GM18519 (cell line): ENCODE data around the gene FYN.

Source experiments
- ATAC-seq: cut with Tn5 transposase; IDR thresholded peaks from one replicate; pipeline ENCODE4 v1.9.1; 2021; ENCODE audit warnings: mild to moderate bottlenecking, moderate library complexity; ENCODE audit not compliant: unreplicated experiment, low FRiP score

The FYN gene

DNA sequence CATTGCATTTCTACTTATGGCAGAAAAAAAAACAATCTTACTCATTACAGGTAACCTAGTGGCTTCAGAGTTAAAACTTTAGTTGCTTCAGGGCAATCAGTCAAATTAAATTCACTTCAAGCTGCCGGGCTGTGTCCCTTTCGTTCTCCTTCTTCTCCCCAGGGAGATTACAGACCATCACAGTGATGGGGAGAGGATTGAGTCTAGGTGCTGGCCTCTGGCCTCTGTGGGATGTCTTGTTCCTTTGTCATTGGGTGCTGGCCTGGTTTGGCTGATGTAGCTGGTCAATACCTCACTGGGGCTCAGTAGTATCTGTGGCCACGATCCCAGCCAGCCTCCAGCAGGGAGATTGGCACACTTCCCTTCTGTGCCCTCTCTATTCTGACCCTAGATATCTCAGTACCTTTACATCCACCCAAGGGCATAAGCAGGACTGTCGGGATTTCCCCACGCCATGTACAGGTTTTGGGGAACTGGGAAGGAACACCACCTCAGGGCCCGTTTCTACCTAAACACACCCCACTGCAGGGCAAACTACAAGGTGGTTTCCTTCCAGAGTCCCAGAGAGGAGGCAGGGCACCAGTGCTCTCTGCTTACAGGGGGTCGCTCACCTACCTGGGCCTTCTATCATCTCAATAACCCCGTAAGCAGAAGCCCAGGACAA, 15.4 kb downstream of the FYN start:
- no peak for ATAC-seq

- ATAC-seq, result no peak
Measured at GRCh38 chr6:111855753-111856152, 17.5 kb downstream of the FYN start.

DNA sequence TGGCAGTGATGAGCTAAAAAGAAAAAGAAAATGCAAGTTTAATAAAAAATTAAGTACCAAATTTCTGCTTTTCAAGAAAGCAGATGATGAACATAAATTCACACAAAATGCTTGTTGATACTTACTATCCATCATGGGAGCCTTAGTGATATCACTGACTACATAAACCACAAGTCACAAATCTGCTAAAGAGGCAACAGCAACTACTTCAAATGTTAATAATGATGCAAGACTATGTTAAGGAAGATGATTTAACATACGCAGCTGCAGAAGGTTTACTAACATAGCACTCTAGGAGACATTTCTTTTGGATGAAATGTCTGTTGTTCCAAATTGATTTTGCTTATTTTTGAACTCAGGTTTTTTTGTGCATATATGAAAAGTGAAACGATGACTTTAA, 18.6 kb downstream of the FYN start:
- ATAC-seq, result no peak

GRCh38 chr6:111852725-111853124, 20.5 kb downstream of the FYN start:
- ATAC-seq, result no peak

DNA sequence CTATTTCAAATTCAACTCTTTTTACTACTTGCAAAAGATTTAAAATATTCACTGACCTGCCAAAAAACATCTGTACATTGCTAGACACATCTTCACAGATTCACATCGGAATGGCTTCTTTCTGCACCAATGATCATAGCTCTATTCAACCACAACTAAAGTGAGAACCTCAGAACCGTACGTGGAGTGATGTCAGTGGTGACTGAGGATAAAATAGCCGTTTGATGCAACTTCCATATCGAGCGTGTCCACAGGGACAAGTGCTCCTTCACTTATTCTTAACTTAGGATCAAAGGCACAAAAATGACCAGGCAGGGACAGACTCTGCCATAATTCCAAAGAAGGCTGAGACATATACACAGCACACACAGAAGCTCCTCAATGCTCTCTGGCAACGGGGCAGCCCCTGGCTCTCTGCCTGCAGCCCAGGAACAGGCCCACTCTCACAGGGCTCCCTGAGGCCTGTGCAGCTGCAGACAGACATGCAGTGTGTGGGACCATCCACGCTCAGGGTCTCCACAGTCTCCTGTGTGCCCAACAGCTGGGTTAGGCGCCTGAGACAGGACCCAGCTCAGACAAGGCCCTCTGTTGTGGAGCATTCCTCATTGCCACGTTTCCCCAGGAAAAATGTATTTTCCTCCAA, 22.8 kb downstream of the FYN start:
- peak; percentile 50 for ATAC-seq

- no peak for ATAC-seq
Measured at GRCh38 chr6:111849298-111849697, 24.0 kb downstream of the FYN start.

DNA sequence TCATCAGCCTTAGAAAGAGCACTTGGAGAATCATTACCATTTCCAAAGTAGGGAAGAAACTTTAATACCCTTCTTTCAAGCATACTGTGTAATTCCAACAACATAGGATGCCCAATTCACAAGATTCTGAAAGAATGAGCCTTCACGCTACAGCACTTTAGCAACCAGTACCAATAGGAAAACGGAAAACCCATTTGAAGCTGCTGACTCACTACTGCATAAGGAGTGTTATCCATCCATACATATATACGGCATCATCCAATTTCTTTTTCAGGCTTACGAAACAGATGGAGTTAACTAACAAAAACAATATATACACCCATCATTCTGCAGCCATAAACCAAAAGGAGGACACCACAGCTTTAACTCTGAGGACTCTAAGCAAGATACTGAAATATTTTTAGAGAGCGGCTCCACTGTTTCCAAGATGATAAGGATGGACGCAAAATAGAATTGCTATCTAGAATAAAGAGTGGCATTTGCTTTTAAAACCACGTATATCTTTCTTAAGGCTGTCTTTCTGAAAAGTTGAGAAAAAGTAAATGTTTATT, 24.9 kb downstream of the FYN start:
- ATAC-seq, result no peak

DNA sequence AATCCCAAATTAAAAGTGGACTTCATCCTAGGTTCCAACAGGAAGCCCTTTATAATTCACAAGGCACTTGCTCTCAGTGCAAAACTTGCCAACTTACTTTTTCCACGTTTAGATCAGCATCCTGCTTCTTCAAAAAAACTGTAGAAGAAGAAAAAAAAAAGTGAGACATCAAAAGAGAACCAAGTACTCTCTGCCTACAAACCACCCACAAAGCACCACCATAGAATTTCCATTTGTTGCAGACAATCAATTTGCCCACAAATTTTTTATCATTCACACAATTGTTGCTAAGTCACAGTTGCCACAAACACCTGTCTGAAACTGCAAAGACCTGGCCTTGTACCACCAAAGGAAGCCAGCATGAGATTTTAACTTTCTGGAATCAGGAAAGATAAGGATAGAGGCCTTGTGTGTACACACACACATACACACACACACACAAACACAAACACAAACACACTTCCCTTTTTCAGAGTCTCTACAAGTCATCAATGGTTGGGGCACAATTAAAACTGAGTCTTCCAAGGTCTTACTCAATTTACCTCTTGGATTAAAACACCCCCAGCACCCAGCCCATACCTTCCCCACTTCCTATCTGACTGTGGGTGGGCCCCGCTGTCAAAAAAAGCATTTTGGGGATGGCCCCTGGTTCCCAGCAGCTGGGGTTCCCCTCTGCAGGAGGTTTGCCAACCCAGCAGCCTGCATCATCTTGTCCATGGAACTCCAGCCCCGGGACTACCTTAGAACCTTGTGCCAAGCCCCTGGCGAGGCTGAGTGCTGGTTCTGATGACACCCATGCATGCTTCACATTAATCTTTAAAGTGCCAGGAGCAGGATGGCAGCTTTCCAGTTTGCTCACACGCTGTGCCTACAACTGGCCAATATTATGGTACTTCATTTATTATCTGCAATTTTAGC, 26.5 kb downstream of the FYN start:
- no peak for ATAC-seq

GRCh38 chr6:111846066-111846465, 27.2 kb downstream of the FYN start:
- no peak for ATAC-seq

DNA sequence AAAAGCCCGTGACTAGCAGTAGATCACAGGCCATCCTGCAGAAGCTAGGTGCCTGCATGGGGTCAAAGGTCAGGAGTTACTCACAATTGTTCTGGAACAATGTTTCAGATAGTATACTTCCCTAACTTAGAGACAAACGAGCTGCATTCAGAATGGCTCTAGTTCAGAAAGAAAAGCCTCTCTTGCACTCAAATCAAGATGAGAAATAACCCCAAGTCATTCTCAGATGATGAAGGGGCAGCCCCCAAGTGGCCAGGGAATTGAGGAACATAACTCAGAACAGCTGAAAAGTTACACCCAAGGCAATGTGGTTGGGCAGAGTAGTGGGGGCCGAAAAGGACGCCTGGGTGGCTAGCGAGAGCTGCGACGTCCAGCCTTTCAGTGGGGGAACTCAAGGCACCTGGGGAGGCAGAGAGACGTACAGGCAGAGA, 27.8 kb downstream of the FYN start:
- no peak for ATAC-seq

DNA sequence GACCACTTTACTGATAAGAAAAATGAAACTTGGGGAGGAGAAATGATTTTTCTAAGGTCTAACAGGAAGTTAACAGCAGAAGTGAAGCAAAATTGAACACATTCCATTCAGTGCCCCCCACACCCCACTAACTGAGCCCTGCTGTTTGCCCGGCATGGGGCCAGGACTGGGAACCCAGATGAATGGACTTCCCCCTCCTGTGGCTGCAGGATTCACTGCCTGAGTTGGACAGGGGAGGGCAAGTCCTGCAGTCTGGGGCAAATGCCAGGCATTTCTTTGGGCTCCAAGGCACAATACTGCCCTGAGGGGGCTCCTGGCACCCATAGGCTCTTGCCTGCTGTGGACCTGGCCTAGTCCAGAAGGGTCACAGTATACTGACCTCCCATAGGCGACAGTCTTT, 28.3 kb downstream of the FYN start:
- ATAC-seq, result no peak

DNA sequence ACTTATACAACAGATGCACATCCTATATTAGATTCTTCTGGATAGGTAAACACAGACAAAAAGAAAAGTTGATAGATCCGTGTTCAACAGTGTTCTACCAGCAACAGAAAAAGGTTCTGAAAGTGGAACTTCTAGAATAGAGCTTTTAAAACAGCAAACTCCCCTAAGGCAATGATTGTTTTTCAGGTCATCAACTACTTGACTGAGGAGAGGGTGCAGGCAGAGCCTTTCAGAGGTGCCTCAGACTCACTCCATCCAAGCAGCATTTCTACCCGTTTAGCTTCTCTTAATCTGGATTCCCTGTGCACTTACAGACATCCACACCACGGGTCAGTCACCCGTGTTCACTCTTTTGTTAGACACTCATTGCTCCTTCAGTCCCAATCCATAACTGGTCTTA, 28.9 kb downstream of the FYN start:
- peak; percentile 61 for ATAC-seq

DNA sequence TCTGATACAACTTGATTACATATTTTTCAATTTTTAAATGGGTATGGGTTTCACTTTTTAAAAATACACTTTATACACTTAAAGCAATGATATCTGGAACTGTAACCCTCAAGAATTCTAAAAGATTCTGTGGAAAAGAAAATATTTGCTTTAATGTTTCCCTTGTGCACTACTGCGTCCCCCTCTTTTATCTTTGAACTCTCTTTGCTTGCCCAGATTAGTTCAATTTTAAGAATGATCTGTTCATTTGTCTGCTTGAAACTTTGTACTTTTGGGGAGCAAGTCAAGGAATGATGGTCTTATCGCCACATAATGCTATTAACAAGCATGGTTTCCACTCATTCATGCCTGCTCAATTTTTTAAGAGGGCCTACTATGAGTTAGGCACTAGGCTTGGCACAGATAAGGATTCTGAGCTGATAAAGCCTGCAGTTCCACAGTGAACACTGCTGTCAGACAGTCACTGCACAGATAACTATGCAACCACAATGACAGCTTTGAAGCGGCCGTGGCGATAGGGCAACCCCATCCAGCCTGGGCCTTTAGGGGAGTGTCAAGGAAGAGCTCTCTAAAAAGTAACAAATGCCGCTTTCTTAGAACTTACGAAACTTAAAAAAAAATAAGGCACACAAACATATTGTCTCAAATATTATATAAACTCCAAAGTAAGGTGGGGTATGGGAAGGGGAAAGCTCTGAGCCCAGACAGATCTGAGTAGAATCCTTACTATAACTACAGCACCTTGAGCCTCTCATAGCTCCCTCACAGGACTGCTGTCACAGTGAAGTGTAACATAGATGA, 29.7 kb downstream of the FYN start:
- no peak for ATAC-seq

DNA sequence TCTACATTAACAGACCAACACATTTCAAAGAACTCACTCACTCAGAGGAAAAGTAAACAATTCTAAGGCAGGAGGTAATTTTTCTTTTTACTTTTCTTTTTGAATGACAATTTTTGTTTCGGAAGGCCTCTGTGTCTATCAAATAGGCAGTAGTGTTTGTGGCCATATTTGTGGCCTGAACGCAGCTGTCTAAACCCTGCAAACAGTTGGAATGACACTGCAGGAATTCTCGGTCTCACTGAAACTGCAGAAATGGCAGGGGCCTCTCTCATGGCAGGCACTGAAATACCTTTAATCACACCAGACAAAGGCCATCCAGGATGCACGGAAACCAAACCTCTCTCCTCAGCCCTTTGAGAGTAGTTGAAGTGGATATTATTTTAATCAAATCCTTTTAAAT, 30.4 kb downstream of the FYN start:
- no peak for ATAC-seq

DNA sequence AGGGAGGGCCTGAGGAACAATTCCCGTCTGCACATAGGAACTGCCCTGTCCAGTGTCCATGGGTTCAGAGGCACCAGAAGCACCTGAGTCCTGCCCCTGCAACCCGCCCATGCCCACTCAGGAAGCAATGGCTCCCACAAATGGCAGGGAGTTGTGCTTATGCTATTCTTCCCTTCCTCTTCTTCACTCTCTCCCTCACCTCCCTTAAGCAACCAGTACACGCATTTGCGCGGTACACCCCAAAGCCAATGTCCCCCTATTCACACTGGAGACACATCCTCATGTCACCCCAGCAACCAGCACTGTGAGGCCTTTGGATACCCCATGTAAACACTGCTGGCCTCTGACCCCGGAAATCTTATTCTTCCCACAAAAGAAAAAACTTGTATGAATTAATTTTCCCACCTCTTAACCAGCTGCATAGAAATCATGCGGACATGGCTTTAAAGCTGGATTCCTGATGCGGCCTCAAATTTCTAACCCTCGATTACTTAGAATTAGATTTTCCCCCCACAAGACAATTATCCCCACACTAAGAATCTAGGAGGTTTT, 30.9 kb downstream of the FYN start:
- ATAC-seq, result no peak

- no peak for ATAC-seq
Measured at GRCh38 chr6:111841822-111842221, 31.4 kb downstream of the FYN start.

GRCh38 chr6:111840803-111841202, 32.4 kb downstream of the FYN start:
- no peak for ATAC-seq

GRCh38 chr6:111838749-111839484, 34.3 kb downstream of the FYN start:
- ATAC-seq, result no peak
